ENCODE results near the gene HORMAD2. TPM values are rescaled to one million over a fixed set of nuclear protein-coding genes. Genes with fewer than 3 reads are reported as not detected.

The HORMAD2 gene
- polyA plus RNA-seq, 2 of the 4 experiments (the other 2 are of a cell fraction), result not detected

GRCh38 chr22:30132290-30132996 lies 52.2 kb downstream of the HORMAD2 start (continued):
- TF ChIP-seq HOXB5 (CRISPR knock-in tag; IDR thresholded peaks at IDR 0.05) (no peak), RARB (CRISPR knock-in tag; IDR thresholded peaks at IDR 0.05) (no peak), ZSCAN20 (CRISPR knock-in tag; IDR thresholded peaks at IDR 0.05) (no peak), REST (IDR thresholded peaks at IDR 0.05) (no peak), CBX2 (IDR thresholded peaks at IDR 0.05; ENCODE audit: borderline replicate concordance, low read depth) (no peak), ATOH8 (CRISPR knock-in tag; IDR thresholded peaks at IDR 0.05; ENCODE audit: low read depth) (no peak)

GRCh38 chr22:30140414-30140813 lies 60.1 kb downstream of the HORMAD2 start:
- ChIA-PET POLR2A (interaction anchor here (0.6 kb wide), 1 partner anchor 19 kb away, joined by 4 read pairs; no protein-coding TSS in a partner anchor), CTCF (interaction anchor here (0.5 kb wide), 1 partner anchor 764 kb away, joined by 3 read pairs; no protein-coding TSS in a partner anchor)
- H3K4me3 ChIP-seq, result no peak overlapping the region
- FAIRE-seq (no peak), DNase-seq (ENCODE audit: low read depth in 1 of 2, low spot score in 1 of 2) (no peak), ATAC-seq (no peak)
- TF ChIP-seq ZC3H11A (IDR thresholded peaks at IDR 0.05), result no peak
- TF ChIP-seq RNF2 (IDR thresholded peaks at IDR 0.05; ENCODE audit: borderline replicate concordance, low read depth), result no peak
- no peak for TF ChIP-seq GATA3 (IDR thresholded peaks at IDR 0.05; ENCODE audit: borderline replicate concordance)
- TF ChIP-seq BCL3 (IDR thresholded peaks at IDR 0.05), result no peak
- no peak for TF ChIP-seq RCOR1 (IDR thresholded peaks at IDR 0.05; ENCODE audit: low read depth, low read length)
- peak; percentile 35 for TF ChIP-seq MAFK (IDR thresholded peaks at IDR 0.05; ENCODE audit: partially characterized antibody)
- TF ChIP-seq HES2 (IDR thresholded peaks at IDR 0.05), result no peak
- peaks cover 7% of the 10 kb centered on the region; the same call in 1 of the 3 replicates for H3K9me3 ChIP-seq
- H3K4me1 ChIP-seq, result no peaks in the 10 kb centered on the region
- H3K4me2 ChIP-seq, result no peak overlapping the region
- H3K27ac ChIP-seq, result no peak overlapping the region

- DNase-seq (ENCODE audit: low read depth in 1 of 2, low spot score in 1 of 2), result no peak
- FAIRE-seq, result no peak
- H3K4me2 ChIP-seq, result no peak overlapping the region
- H3K27ac ChIP-seq, result no peak overlapping the region
- ChIA-PET POLR2A (no interaction called here), CTCF (no interaction called here)
- H3K9me3 ChIP-seq, result peaks cover 7% of the 10 kb centered on the region; the same call in 1 of the 3 replicates
- WGBS (ENCODE audit: missing lambda C conversion rate), result 80% methylated on average over 2 of the region's 2 CpGs
- TF ChIP-seq SMC3 (IDR thresholded peaks at IDR 0.05), result no peak
- TF ChIP-seq NFE2L2 (conservative IDR thresholded peaks at IDR 0.05; ENCODE audit: low read length), result no peak
- no peak for TF ChIP-seq ESRRA (IDR thresholded peaks at IDR 0.05; ENCODE audit: borderline replicate concordance, low read length)
- TF ChIP-seq ELK1 (IDR thresholded peaks at IDR 0.05; ENCODE audit: low read depth, low read length), result no peak
- no peak for TF ChIP-seq GATA3 (IDR thresholded peaks at IDR 0.05; ENCODE audit: borderline replicate concordance)
- H3K4me3 ChIP-seq, result no peak overlapping the region
- no peak for ATAC-seq
- H3K4me1 ChIP-seq, result no peaks in the 10 kb centered on the region
Measured at GRCh38 chr22:30143265-30143664, 63.0 kb downstream of the HORMAD2 start.

Measured in A549 (cell line).